Right lobe of liver (tissue), 6 donors: ENCODE results near the gene RFTN2. TPM values are rescaled to one million over a fixed set of nuclear protein-coding genes. Genes with fewer than 3 reads are reported as not detected.

Experiments
- ATAC-seq, 4 donors: fragments of 200-7000 bp; cut with Tn5 transposase; one replicate each; pipeline ENCODE4 v1.9.1; 2020; ENCODE audit warnings: mild to moderate bottlenecking in 4 of 4, moderate library complexity in 4 of 4
- DNase-seq, 3 donors: peaks; one replicate each; pipeline ENCODE4 v3.0.0-alpha.2; 2020
- H3K27ac ChIP-seq, 3 donors: fragments of 200-600 bp; one replicate each; pipeline ENCODE4 v1.8.0; 2022
- H3K27me3 ChIP-seq, 2 donors: fragments of 200-600 bp; one replicate each; pipeline ENCODE4 v1.8.0; 2022
- H3K36me3 ChIP-seq, 4 donors: fragments of 200-600 bp; sonication (generic) in 1 of 4; one replicate each; pipeline versions ENCODE4 v1.5.1 to v1.8.0; 2017 to 2022; ENCODE audit warnings: control low read depth in 1 of 4
- H3K4me1 ChIP-seq, 4 donors: fragments of 200-600 bp; sonication (generic) in 1 of 4; one replicate each; pipeline versions ENCODE4 v1.5.1 to v1.8.0; 2017 to 2022; ENCODE audit warnings: control low read depth in 1 of 4
- H3K4me3 ChIP-seq, 3 donors: fragments of 200-600 bp; one replicate each; pipeline ENCODE4 v1.8.0; 2022
- H3K9me3 ChIP-seq, 4 donors: fragments of 200-600 bp; sonication (generic) in 1 of 4; one replicate each; pipeline versions ENCODE4 v1.5.1 to v1.8.0; 2017 to 2022; ENCODE audit warnings: control low read depth in 1 of 4
- CTCF ChIP-seq, 4 donors: fragments of 200-600 bp in 3 of 4; fragments of 450-650 bp in 1 of 4; IDR thresholded peaks; one replicate each; pipeline versions ENCODE4 v1.5.1 to v1.8.0; 2016 to 2022; ENCODE audit warnings: antibody characterized with exemption in 4 of 4, mild to moderate bottlenecking in 2 of 4
- POLR2A ChIP-seq: fragments of 450-650 bp; IDR thresholded peaks from one replicate; pipeline ENCODE4 v1.6.1; 2017; ENCODE audit warnings: antibody characterized with exemption, mild to moderate bottlenecking
- WGBS: methylation state at CpG from one replicate; pipeline ENCODE4 v1.1.6; 2018; ENCODE audit warnings: low coverage, low lambda C conversion rate; ENCODE audit not compliant: insufficient coverage; ENCODE audit errors: missing lambda C conversion rate; 5-methylcytosine and 5-hydroxymethylcytosine counted together
- intact Hi-C, 2 donors: fragments of 100-400 bp; cut with DNase I; formaldehyde crosslinking; loops; one replicate each; pipeline versions ENCODE4 v1.11.2 to v1.14.1; 2022
- total RNA-seq, 6 experiments: library from RNA; depleted of rRNA in 2 of 6; stranded (reverse); fragments of >200 nt in 2 of 6; fragmentation: NEBNext Ultra II Directional in 3 of 6; extraction: Animal tissue kit (Norgen Biotek cat#: 25700) in 3 of 6; gene quantifications; one replicate each; pipeline versions ENCODE4 v1.1.0 to v1.2.4, GENCODE V29; 2016 to 2023
- donor health status: DM: no; HTN: yes; CAD: no.
- donor health status: DM: no; HTN: no; CAD: no.
- donor health status: DM: no; HTN: no; CAD: no.
- donor health status: DM: no; HTN: yes; CAD: no.
- donor health status: DM: no; HTN: yes; CAD: no.

RFTN2 gene
- total RNA-seq, 6 experiments from 2014 or later: 0.58 to 1.9 (median 1.0) TPM

- DNase-seq: no peak
- Histone ChIP-seq H3K9me3 (no peaks in the 10 kb centered on the region), H3K4me1 (no peaks in the 10 kb centered on the region), H3K36me3 (no peaks in the 10 kb centered on the region), H3K4me3 (no peak overlapping the region), H3K27me3 (no peaks in the 10 kb centered on the region), H3K27ac (no peak overlapping the region)
- no peak for ATAC-seq
- TF ChIP-seq POLR2A (no peak), CTCF (IDR thresholded peaks at IDR 0.05) (no peak)
- intact Hi-C loops: no loop called here
- WGBS: 50% methylated on average over 1 of the region's 1 CpG
These were observed 71.1 kb downstream of the RFTN2 start for GRCh38 chr2:197604117-197604860.

GRCh38 chr2:197601726-197602125 lies 73.7 kb downstream of the RFTN2 start:
- H3K27ac ChIP-seq: no peak overlapping the region
- no peaks in the 10 kb centered on the region for H3K36me3 ChIP-seq
- intact Hi-C loops: no loop called here
- WGBS: 58% methylated on average over 2 of the region's 2 CpGs
- H3K4me3 ChIP-seq: no peak overlapping the region
- no peak for TF ChIP-seq CTCF (IDR thresholded peaks at IDR 0.05)
- TF ChIP-seq POLR2A: no peak
- H3K9me3 ChIP-seq: no peaks in the 10 kb centered on the region
- no peak for ATAC-seq
- H3K4me1 ChIP-seq: no peaks in the 10 kb centered on the region
- DNase-seq: no peak
- no peaks in the 10 kb centered on the region for H3K27me3 ChIP-seq

- Histone ChIP-seq H3K4me3 (no peak overlapping the region), H3K27ac (no peak overlapping the region), H3K9me3 (no peaks in the 10 kb centered on the region), H3K27me3 (no peaks in the 10 kb centered on the region), H3K36me3 (no peaks in the 10 kb centered on the region), H3K4me1 (no peaks in the 10 kb centered on the region)
- TF ChIP-seq CTCF (IDR thresholded peaks at IDR 0.05): no peak
- no peak for TF ChIP-seq POLR2A
- intact Hi-C loops: no loop called here
- no peak for DNase-seq
- no peak for ATAC-seq
- 81% methylated on average over 5 of the region's 5 CpGs for WGBS
These were observed 75.1 kb downstream of the RFTN2 start for GRCh38 chr2:197600306-197600705.

GRCh38 chr2:197599285-197599965 lies 76.0 kb downstream of the RFTN2 start:
- 46% methylated on average over 11 of the region's 11 CpGs for WGBS
- peak in 1 of 3 donors; percentile 49 for DNase-seq

More at GRCh38 chr2:197599285-197599965, 76.0 kb downstream of the RFTN2 start:
- Histone ChIP-seq H3K4me1 (no peaks in the 10 kb centered on the region), H3K36me3 (no peaks in the 10 kb centered on the region), H3K27ac (no peak overlapping the region), H3K27me3 (no peaks in the 10 kb centered on the region), H3K4me3 (no peak overlapping the region), H3K9me3 (no peaks in the 10 kb centered on the region)
- TF ChIP-seq CTCF (IDR thresholded peaks at IDR 0.05) (peak in 3 of 4 donors; percentile 20 to 32 (median 26)), POLR2A (no peak)
- peak; percentile 67 to 88 (median 78) for ATAC-seq
- intact Hi-C loops: no loop called here
